ENCODE data around the gene UQCC3.

The UQCC3 gene

GRCh38 chr11:62721994-62722393 lies 50.5 kb downstream of the UQCC3 start:
- no peak for TF ChIP-seq GATA2 (IDR thresholded peaks at IDR 0.05; ENCODE audit: low read depth, low read length)
- no peak for TF ChIP-seq GATA3 (IDR thresholded peaks at IDR 0.05; ENCODE audit: low read depth, low read length)

Data from SH-SY5Y (cell line).